CD4-positive, alpha-beta T cell treated with Interleukin-1 beta for 1 hour (primary cell): ENCODE results near the gene ENTPD2.
A peak's percentile ranks its signal among the peaks of the same experiment; 100 is the strongest.

Experiments
- DNase-seq, 2 donors: peaks; one replicate each; pipeline ENCODE4 v3.0.0-alpha.2; 2020 to 2022

Gene ENTPD2

DNA sequence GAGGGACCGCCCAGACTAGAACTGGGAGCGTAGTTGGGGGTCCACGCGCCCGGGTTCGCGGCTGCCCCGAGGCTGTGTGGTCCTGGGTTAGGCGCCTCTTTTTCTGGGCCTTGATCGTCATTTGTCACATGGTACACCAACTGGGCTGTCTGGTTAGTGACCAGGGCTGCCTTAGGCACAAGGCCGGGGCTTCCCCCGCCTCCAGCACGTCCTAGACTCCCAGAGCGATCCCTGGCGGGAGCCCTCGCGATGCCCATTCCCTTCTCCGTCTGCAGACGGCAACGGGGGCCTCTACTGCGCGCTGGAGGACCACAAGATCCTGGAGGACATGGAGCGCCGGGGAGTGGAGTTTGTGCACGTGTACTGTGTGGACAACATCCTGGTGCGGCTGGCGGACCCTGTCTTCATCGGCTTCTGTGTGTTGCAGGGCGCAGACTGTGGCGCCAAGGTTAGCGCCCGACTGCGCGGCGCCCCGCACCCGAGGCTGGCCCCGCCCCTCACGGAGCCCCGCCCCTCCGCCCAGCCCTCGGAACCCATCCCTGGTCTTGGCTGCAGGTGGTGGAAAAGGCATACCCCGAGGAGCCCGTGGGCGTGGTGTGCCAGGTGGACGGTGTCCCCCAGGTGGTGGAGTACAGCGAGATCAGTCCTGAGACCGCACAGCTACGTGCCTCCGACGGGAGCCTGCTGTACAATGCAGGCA, 25.0 kb upstream of the ENTPD2 start:
- DNase-seq: no peak

DNA sequence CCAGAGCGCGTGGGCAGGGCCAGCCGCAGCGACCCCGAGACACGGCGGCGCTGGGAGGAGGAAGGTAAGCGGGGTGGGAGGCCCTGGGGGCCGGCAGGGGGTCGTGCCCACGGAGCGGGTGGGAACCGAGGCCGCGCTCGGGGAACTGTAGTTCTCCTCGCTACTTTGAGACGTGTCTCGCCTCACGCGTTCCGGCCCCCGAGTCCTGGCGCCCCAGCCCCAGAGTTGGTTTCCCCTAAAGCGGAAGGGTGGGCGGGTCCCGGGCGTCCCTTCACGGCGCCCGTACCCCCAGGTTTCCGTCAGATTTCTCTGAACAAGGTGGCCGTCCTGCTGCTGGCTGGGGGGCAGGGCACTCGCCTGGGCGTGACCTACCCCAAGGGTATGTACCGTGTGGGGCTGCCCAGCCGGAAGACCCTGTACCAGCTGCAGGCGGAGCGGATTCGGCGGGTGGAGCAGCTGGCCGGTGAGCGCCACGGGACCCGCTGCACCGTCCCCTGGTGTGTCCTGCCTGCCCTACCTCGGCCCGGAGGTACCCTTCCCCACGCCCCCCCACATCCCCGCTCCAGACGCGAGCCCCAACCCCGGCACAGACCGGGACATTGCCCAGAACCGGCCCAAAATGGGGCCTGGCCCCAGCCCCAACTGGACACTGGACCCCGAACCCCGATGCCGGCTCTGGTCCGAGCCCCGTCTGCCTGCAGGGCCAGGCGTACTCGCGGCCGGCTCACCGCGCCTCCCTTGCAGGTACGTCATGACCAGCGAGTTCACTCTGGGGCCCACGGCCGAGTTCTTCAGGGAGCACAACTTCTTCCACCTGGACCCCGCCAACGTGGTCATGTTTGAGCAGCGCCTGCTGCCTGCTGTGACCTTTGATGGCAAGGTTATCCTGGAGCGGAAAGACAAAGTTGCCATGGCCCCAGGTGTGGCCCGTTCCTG, 24.2 kb upstream of the ENTPD2 start:
- DNase-seq: peak; percentile 36 to 51

DNA sequence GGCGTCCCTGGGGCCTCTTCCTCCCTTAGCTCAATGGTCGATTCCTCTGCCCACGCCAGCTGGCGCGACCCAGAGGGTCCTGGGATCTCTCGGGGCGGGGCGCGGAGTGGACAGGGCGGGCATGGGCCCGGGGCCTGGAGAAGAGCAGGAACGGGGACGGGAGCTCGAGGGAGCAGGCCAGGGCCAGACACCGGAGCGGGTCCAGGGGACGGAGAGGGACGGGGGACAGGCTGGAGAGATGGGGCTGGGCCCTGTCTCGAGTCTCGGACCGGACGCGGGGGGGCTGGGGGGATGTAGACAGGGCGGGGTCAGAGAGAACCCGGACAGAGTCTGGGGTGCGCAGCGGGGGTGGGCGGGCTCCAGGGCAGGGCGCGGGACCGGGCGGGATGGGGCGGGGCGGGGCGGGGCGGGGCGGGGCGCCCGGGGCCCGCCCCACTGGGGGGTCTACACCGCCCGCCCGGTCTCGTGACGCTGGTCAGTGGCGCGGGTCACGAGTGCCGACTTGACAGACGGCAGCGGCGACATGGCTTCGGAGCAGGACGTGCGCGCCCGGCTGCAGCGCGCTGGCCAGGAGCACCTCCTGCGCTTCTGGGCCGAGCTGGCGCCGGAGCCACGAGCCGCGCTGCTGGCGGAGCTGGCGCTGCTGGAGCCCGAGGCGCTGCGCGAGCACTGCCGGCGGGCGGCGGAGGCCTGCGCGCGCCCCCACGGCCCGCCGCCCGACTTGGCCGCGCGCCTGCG, 23.3 kb upstream of the ENTPD2 start, which contains the start of gene UAP1L1:
Gene UAP1L1, plus strand, starts transcription at position 508 of the 738 bp plus-strand sequence. Its CDS starts 16 bp downstream, at position 524.
- DNase-seq: peak; percentile 70 to 72

DNA sequence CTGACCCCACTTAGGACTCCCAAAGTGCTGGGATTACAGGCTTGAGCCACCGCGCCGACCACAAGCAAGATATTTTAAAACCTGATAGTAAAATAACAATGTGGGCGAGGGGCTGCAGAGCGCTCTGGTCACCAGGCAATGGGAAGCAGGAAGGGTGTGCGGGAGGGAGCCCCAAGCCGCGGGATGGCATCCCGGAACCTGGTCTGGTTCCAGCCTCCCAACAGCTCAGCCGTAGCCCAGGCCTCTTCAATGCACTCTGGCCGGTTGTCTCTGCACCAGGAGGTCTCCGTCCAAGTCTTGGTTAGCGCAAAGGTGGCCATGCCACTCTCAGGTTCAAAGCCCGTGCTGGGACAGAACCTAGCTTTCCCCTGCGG, 22.8 kb upstream of the ENTPD2 start:
- no peak for DNase-seq

DNA sequence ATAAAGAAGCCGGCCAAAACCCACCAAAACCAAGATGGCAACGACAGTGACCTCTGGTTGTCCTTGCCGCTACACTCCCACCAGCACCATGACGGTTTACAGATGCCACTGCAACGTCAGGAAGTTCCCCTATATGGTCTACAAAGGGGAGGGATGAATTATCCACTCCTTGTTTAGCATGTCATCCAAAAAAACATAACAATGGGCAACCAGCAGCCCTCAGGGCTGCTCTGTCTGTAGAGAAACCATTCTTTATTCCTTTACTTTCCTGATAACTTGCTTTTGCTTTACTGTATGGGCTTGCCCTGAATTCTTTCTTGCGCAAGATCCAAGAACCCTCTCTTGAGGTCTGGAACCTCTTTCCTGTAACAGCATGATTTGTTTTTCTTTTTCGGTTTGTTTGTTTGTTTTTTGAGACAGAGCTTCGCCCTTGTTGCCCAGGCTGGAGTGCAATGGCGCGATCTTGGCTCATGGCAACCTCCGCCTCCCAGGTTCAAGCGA, 21.5 kb upstream of the ENTPD2 start:
- no peak for DNase-seq

DNA sequence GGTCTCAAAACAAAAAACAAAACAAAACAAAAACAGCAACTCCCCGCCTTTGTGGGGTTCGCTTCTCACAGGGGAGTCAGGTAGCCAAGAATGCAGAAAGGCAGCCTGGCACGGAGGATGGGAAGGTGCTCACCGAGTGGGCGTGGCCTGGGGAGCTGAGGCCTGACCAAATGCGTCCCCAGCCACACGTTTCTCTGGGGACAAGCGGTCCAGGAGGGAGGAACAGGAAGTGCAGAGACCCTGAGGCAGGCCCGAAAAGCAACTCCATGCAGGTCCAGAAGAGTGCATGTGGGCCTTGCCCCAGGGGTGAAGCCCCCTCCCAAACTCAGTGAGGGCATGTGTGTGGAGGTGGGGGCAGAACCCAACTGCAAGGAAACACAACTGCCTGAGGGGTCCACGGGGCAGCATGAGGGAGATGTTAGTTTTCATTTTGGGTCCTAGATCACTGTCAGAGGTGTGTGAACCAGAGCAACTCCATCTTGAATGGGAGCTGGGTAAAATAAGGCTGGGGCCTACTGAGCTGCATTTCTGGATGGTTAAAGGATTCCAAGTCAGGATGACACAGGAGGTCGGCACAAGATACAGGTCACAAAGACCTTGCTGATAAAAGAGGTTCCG, 20.9 kb upstream of the ENTPD2 start:
- no peak for DNase-seq

DNA sequence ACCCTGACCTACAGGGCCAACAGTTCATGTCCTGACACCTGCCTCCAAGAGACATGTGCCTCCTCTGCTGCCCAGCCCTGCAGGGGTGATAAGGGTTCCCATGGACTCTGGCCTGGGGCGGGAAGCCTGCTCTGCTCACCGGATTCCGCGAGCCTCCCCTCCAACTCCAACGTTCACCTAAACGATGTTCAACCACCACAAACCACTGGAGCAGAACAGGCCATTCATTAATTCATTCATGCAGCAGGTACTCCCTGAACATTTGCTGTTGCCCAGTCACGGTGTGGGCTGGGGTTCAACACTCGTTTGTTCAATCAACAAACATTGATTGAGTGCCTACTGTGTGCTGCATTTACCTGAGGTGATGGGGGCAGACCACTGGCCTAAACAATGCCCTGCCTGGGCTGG, 20.1 kb upstream of the ENTPD2 start:
- DNase-seq: no peak

DNA sequence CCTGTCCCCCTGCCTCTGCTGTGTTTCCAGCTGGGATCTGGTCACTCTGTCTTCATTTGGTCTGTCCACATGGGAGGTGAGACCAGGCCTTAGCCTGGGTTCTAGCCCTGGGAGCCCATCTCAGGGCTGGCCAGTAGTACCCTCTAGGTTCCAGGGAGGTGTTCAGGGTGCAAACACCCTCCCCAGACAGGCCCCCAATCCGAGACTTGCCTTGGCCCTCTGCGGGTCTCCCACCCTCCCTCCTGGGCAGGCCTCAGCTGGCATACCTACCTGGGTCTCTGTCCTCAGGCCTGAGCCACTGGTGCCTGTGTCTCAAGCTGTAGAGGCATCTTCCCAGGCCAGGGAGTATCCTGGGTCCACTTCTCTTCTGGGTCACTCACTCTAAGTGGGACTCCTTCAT, 17.4 kb upstream of the ENTPD2 start:
- no peak for DNase-seq

DNA sequence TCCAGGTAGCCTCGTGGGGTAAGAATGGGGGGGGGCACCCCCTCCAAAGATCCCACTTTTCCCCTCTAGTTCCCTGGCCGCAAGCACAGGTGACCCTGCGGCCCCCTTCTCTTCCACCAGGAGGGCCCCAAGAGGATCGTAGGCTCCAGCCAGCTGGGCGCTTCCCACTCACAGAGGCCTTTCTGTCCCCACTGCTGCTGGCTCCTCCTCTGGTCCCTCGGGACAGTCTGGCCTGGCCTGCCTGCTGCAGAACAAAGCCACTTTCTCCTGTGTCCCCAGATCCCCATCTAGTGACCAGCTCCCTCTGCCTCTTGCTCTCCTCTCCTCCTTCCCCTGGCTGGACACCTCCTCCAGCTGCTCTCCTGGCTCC, 17.0 kb upstream of the ENTPD2 start:
- DNase-seq: no peak

DNA sequence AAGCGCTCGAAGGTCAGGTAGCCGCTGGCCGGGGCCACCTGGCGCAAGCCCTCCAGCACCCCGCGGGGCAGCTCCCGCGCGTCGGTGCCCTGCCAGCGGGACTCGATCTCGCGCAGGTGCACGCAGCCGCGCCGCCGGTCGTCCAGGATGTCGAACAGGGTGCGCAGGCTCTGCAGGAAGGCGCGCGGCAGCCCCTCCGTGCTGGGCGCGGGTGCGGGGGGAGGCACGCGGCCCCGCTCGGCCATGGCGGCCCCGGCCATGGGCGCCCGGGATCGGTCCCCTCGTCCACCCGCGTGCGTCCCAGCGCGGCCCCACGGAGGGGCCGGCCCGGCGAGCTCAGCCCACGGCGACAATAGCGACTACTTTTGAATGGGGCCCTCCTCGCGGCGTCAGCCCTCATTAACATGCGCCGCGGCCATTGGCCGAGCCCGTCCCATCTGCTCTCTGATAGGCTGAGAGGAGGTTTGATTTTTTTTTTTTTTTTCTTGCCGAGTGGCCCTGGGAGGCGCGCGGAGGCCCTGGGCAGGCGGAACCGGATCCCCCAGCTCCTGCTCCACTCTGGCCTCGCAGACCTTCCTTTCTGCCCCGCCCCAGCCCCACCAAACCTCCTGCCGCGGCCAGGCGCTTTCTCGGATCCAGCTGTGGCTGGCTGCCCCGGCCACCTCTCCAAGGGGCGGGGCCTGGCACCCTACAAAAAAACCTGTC, 16.5 kb upstream of the ENTPD2 start, which contains the start of gene SAPCD2:
Gene SAPCD2, minus strand, starts transcription at position 357 of the 705 bp plus-strand sequence. Its CDS starts 97 bp downstream, at position 260.
- peak; percentile 87 for DNase-seq

DNA sequence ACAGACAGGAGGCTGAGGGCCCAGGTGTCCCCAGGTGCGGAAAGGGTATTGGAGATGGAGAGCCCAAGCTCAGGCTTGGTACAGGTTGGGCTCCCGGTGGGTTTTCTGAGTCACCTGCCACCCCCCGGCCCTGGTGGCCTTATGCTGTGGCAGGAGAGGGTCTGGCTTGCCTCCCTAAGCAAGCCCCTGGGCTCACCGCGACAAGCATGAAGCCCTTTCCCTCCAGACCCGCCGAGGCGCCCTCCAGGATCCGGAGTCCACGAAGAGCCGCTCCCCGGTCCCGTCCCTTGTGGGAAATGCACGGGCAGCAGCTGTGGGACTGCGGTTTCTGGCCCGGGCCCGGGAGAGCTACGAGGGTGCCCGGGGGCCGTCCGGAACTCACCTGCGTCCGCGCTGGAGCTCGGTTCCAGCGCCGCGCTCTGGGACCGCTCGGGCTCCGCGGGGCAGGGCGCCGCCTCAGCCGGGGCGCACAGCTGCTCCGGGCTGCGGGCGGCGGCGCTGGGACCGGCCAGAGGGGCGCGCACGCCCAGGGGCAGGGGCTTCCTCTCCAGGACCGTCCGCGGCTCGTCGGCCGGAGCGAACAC, 15.7 kb upstream of the ENTPD2 start:
- DNase-seq: no peak

DNA sequence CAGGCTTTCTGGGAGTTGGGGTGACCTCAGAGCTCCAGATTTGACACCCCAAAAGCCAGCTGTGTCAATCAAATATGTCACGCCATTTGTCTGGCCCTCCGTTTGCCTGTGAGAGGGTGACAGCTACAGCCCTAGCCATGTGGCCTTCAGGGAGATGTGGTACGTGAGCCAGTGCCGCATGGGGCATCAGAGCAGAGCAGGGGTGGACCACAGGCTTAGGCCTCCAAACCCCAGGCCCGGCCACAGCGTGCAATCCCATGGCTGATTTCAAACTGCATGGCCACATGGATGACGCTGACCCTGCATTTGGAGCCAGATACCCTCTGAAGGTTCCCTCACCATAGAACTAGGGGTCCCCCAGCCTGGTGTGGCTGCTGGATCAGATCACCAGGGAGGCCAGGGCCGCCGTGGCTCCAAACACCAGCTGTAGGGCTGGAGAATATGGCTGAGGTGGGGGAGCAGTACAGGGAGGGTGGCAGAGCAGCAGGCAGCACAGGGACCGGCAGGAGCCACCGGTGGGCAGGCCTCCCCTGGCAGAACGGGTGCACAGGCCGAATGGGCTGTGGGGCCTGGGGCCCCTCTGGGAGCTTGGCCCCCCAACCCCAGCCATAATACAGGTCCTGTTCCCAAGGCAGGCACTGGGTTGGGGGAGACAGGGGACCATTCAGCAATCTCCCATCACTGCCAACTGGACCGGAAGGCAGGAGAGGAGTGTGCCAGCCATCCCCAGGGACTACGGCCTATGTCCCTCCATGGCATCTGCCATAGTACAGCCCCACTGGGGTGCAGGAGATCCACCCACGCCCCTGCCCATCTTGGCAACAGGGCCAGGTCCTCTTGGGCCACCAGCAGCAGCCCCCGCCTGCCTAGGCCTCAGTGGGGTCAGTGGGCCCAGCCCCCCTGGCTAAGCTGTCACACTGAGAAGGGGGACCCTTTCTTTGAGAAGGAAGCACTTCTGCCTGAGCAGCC, 15.0 kb upstream of the ENTPD2 start:
- DNase-seq: no peak

DNA sequence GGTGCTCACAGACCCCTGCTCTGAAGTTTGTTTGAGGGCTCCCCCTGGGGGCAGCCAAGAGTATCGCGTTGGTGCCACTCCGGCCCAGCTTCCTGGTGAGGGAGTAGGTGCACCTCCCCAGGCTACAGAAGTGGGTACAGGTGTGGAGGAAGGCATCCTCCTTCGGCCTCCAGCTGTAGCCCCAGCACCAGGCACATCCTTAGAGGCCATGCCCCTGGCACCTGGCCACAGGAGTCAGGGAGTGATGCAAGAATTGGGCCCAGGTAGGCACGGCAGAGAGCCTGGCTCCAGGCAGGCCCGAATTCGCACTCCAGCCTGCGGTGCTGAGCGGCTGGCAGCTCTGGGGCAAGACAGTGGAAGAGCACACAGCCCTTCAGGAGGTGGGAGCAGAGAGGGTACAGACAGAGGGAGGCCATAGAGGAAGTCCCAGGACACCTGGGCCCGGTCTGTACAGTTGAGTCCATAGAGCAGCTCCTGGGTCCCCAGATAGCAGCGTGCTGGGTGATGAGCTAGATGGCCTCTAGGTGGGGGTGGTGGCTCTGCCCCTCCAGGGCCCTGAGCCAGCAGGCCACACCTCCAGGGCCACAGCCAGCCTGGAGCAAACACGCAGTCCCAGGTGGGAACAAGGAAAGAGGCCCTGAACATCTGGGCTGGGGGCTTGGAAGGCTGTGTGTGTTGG, 14.1 kb upstream of the ENTPD2 start:
- DNase-seq: peak; percentile 91

DNA sequence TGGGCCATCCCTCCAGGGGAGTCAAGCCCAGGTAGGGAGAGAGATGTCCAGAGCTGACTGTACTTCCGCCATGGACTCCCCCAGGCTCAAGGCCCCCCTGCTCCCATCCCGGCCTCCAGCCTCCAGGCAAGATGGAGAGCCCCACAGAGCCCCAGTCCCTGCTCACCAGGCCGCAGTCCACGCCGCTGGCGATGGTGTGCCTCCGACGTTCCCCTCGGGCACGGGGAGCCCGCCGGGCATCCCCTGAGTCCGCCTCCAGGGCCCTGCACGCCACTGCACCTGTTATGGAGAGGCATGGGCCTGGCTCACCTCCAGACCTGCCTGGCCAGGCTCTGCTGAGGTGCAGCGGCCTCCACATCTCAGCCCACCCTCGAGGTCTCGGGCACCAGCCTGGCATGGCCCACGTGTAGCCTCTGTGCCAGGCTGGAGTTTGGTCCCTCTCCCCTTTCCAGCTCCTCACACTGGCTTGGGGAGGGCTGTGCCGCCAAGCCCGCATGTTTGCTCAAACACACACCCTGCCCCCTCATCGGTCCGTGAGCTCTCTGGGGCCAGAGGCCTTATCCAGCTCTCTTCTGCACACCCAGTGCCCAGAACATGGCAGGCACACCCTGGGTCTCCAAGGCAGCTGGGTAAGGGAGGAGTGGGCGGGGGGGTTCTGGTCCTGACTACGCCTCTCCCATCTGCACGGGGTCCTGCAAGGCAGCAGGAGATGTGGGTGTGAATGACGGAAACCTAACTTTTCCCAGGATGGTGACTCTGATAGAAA, 12.4 kb upstream of the ENTPD2 start:
- DNase-seq: no peak

DNA sequence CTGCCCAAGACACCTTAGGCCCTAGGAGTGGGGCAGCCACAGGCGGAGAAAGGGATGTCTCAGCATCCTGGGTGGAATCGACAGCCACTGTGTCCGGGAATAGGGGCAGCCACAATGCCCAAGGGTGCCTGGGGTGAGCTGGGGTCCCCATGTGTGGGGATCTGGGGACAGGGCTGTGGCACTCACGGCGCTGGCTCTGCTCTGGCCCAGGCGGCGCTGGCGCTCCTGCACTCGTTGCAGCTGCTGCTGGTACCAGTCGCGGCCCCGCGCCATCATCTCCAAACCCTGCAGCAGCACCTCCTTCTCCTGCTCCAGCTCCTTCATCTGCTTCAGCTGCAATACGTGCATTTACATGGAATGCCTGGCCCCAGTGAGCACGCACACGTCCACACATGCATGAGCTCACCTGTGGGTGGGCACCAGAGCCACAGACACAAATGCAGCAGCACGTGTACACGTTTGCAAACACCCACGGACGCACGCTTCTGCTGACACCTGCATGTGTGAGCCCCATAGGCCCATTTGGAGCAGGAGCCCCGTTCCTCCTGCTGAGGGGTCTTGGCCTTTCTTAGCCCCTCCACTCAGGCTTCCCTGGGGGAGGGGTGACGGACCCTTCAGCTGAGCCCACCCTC, 11.6 kb upstream of the ENTPD2 start:
- no peak for DNase-seq

DNA sequence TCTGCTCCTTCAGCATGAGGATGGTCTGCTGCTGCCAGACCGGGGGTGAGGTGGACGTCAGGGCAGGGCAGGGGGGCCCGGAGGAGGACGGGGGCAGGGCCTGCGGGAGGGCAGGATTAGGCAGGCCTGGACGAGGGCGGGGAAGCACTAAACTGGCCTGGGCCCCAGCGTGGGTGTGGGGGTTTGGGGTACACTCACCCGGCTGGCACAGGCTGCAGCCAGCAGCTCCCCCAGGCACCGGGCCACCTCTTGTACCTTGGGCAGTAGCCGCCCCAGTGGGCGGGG, 11.0 kb upstream of the ENTPD2 start:
- DNase-seq: no peak

DNA sequence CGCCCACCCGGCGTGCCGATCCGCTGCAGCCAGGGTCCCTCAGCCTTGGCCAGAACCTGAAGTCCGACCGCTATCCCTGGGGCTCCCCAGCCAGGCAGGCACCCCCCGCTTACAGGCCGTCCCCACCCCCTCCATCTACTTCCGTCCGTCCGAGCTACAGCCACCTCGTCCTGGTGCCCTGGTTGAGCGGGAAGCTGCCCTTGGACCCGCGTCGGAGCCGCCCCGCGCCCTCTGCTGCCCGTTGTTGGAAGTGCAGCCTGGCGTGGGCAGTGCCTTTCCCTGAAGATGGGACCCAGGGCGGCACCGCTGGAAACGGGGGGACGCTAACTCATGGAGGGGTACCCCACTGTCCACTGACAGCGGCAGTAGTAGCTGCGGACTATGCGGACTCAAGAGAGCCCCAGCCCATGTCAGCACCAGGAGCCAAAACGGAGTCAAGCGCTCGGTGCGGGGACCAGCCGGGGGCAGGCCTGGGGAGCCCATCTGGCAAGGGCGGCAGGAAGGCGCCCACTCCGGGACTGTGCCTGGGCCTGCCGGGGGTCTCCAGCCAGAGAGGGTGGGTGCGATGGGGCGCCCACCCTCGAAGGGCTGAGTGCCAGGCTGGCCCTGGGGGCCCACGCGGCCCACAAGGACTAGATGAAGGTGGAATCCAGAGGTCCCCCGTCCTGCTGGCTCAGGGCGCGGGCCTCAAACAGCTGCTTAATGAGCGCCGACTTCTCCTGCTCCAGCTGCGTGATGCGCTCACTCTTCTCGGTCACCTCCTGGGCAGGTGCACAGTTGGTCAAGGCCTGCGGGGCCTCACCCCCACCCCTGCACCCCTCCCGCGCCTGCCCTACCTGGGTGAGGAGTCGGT, 10.4 kb upstream of the ENTPD2 start:
- peak; percentile 51 to 64 for DNase-seq
